ENCODE measurements around the gene PRKCE. TPM values are rescaled to one million over a fixed set of nuclear protein-coding genes. Genes with fewer than 3 reads are reported as not detected.

PRKCE gene
- total RNA-seq, 1 donor from 2014 or later = 30.5 TPM

DNA sequence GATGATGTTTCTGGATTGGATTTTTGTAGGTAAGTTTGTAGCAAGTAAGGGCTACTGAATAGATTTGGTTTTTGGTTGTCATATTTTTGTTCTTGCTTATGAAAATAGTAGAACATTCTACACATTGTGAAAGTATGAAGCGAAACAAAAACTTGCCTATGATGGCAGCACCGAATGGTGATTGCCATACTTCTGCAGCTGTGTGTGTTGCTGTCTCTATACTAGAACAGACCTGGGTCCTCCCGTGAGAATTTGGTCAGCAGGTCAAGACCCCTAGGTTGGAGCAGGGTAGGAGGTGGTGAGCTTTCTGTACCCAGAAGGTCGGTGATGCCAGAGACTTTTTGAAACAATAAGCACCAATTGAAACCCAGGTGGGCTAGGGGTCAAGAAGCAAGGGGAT lies 322.6 kb downstream of the PRKCE start:
- ATAC-seq = peak; percentile 22
- intact Hi-C loops (cut with DNase I) = no loop called here
- DNase-seq (ENCODE audit: low spot score) = no peak

DNA sequence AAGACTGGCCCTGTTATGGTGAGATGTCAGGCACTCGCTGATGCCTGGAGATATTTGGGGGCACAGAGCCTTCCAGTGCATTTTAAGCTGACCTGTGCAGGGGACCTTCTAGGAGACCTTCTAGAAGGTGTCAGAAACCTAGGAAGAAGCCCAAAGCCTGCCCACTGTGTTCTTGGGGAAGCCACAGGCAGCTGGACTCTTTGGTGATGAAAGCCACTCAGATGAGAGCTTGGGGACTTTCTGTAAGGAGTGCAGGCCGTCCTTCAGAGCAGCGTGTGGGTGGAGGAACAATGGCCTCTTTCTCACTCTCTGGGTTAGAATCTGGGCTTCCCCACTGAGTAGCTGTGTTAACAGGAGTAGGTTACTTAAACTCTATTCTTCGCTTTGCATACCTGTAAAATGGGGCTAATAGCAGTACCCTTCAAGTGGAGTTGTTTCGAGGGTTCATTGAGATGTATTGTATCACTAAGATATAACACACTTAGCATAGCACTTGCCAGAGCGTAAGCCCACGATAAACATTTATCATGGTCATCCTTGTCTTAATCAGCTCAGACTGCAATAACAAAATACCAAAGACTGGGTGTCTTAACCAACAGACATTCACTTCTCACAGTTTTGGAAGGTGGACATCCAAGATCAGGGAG lies 323.4 kb downstream of the PRKCE start:
- ATAC-seq = peak; percentile 76
- intact Hi-C loops (cut with DNase I) = no loop called here
- no peak for DNase-seq (ENCODE audit: low spot score)

DNA sequence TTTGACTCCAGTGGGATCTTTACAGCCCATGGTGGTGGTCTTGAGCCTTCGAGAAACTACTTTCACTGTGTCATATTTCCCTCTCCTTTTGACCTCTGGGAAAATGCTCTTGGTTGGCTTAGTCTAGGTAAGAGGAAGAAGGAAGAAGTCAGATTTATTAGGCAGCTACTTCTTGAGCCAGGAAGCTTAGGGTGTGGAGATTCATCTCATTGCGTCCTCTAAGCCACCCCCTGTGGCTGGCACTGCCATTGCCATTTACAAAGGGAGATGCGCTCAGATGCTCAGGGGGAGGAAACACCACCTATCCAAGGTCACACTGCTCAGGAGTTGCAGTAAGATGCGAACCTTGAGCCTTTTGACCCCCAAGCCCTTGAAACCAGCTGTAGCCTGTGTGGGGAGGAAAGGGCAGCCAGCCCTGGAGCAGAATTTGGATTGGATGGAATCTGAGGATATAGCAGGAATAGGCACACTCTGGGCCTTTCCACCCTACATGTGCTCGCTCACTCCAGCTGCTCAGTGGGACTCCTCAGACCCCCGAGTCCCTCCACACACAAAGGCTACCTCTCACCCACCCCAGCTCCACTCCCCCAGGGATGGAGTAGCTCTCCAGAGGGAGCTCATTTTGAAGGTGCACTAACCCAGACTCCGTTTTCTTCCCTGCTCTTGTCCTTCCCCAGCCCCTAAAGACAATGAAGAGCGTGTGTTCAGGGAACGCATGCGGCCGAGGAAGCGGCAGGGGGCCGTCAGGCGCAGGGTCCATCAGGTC lies 324.5 kb downstream of the PRKCE start:
- intact Hi-C loops (cut with DNase I) = no loop called here
- DNase-seq (ENCODE audit: low spot score) = no peak

DNA sequence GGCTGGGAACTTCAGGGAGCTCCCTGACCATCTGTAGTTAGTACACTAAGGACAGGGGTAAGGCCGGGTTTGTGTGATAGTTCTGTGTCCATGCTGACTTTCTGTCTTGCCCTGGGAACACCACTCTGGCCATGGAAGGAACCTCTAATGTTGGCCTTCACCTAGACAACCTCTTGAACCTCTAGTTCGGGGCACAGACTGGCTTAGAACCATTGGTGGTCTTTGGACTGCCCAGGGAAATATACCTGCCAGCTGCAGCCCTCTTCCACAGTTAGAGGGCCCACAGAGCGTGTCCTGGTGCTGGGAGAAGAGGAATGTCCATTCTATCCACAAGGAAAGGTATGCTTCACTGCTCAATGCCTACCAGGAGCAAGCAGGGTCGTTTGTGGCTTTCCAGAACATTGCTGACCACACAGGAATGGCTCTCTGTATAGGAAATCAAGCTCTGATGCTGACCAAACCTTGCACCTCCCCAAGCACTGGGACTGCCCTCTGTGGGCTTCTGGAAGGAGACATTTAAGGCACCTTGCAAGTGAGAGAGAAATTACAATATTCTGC lies 326.9 kb downstream of the PRKCE start:
- DNase-seq (ENCODE audit: low spot score) (no peak), ATAC-seq (no peak)
- intact Hi-C loops (cut with DNase I) = no loop called here

More for the DNA sequence above, 324.5 kb downstream of the PRKCE start:
- ATAC-seq = no peak

DNA sequence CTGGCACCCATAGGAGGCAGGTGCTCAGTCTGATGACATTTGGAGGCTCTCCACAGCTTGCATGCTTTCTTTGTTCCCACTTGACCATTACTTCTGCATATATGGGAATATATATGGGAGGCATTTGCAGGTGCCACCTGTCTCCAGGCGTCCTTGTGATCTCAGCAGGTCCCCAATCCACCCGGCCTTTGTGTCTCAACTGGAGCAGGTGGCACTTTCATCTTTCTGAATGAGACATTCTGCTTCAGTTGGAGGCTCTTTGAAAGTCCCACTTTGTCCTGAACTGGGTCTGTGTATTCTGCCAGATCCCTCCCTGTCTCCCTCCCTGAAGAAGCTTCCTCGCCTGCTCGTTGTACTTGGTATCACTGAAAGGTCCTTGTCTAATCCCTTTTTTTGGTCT lies 327.6 kb downstream of the PRKCE start:
- ATAC-seq = no peak
- intact Hi-C loops (cut with DNase I) = no loop called here
- DNase-seq (ENCODE audit: low spot score) = no peak

DNA sequence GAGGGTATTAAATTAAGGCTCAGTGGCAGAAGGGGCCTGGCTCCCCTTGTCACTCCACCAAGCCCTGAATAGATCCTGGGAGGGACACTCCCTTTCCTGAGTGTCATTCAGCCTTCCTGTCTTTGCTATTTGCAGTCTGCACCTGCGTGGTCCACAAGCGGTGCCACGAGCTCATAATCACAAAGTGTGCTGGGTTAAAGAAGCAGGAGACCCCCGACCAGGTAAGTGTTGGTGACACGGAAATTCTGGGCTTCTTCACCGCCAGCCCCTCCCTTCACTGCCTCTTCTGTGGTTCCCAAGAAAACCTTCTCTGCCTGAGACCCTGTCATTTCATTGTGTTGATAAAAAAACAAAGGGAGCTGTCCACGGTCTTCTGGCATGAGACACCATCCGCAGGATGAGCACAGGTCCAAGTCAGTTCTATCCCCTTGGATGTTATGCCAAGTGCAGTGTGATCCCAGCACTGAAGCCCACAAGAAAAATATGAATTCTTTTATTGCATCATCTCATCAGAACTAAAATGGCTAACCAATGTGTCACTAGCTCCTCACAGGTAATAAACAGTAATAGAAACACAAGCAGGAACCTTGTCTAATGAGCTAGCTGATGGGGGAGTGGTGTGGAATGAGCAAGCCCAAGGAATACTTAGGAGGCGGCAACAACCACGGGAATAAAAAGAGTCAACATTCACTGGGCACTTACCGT lies 328.8 kb downstream of the PRKCE start:
- no peak for DNase-seq (ENCODE audit: low spot score)
- intact Hi-C loops (cut with DNase I) = no loop called here
- no peak for ATAC-seq

DNA sequence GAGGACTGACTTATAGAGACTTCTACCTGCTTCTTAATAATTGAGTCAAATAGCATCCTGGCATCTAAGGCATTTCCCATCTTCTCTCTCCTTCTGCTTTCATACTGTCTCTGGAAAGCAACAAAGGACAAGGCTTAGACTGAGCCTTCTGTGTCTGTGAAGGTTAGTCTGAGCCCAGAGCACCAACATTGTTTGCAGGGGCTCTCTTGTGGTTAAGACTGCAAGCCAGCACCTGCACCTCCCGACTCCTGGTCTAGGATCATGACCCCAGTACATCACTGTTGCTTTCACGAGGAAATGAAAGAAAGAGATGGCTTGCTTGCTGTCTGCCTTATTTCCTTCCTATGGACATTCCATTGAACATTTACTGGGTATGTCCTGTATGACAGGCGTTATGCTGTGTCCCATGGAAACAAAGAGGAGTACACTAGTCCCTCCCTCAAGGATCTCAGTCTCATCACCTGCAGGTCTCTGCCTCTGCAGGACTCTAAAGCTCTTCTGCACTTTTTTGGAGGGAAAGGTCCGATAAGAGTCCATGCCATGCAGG lies 330.0 kb downstream of the PRKCE start:
- DNase-seq (ENCODE audit: low spot score) (no peak), ATAC-seq (no peak)
- intact Hi-C loops (cut with DNase I) = no loop called here

DNA sequence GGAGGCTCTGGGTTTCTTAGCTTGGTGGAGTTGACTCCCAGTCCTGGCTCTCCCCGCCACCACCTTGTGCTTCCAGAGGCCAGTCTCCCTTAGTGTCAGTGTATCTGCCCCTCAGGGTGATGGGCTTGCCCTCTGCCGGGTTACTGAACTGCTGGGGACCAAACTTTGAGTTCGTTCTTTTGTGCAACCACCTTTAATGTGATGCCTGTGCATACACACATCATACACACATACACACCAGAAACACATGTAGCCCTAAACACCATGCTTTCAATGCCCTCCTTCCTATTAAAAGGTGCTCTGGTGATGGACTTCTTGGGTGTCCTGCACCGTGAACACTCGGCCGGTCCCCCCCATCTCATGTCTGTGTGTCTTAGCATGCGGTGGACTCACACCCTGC lies 330.6 kb downstream of the PRKCE start:
- ATAC-seq (no peak), DNase-seq (ENCODE audit: low spot score) (no peak)
- intact Hi-C loops (cut with DNase I) = no loop called here

DNA sequence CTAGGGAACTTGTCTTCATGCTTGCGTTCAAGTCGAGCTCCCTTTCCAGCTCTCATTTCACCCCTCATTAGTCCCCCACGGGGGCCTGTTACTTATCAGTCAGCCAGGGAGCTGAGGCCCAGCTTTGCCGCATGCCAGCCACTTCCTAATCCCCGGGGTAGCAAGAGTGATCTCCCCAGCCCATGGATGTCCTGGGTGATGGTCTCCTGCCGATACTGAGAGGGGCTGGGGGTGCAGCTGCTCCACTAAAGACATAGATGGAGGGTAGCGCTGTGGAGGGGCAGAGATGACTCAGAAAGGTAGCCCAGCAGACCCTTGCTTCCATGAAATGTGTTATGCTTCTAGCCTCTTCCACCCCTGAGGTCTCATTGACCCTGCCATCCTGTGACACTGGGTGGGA lies 331.7 kb downstream of the PRKCE start:
- intact Hi-C loops (cut with DNase I) = no loop called here
- no peak for ATAC-seq
- no peak for DNase-seq (ENCODE audit: low spot score)

DNA sequence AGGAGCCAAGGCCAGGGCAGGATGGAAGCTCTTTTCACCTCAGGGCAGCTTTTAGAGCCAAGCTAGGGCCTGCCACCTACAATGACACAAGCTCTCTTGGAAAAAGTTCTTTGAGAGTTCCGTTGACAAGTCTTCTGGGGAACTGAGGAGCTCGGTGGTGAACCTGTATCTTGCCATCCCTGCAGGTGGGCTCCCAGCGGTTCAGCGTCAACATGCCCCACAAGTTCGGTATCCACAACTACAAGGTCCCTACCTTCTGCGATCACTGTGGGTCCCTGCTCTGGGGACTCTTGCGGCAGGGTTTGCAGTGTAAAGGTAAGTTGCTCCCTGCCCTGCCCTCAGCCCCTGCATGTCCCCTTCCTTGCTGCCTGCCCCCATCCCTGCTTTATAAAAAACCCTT lies 332.9 kb downstream of the PRKCE start:
- DNase-seq (ENCODE audit: low spot score) = no peak
- no peak for ATAC-seq
- intact Hi-C loops (cut with DNase I) = no loop called here

DNA sequence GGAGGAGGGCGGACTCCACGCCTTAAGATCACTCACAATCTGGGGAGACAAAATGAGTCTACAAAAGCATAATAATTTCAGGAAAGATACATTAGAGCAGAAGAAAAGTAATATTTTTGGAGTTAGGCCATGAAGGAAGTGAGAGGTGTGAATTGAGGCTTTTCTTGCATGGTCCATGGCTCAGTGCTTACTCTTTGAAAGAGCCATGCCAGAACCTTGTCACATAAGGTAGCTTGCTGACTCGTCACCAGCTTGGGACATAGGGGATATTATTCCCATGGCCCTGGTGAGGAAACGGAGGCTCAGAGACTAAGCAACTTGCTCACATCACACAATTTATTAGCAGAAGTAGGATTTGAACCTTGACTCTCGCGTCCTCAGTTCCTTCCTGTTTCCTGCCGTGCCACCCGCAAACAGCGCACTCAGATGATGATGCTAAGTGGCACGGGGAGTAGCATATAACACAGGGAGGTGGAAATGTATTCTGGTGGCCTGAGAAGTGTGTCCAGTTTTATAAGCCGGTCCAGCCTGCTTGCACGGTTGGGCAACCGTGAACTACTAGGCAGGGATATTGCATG lies 333.5 kb downstream of the PRKCE start:
- intact Hi-C loops (cut with DNase I) = no loop called here
- no peak for DNase-seq (ENCODE audit: low spot score)
- ATAC-seq = no peak

DNA sequence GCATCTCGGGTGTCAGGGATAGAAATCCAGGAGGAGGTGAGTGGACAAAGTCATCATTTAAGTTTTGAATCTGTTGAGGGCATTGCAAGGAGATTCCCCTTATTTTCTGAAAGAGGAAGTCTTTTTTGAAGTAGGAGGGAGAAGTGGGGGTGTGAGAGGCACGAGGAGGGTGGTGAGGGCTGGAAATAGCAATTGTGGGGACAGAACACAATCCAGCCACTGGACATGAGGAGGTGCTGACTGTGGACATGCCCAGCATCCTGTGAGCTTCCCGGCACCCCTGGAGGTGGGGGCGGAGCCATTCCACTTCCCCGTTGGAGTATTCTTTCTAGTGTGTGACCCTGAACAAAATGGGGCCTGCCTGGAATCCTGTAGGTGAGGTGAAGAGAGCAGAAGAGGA lies 335.0 kb downstream of the PRKCE start:
- ATAC-seq (peak; percentile 62), DNase-seq (ENCODE audit: low spot score) (no peak)

DNA sequence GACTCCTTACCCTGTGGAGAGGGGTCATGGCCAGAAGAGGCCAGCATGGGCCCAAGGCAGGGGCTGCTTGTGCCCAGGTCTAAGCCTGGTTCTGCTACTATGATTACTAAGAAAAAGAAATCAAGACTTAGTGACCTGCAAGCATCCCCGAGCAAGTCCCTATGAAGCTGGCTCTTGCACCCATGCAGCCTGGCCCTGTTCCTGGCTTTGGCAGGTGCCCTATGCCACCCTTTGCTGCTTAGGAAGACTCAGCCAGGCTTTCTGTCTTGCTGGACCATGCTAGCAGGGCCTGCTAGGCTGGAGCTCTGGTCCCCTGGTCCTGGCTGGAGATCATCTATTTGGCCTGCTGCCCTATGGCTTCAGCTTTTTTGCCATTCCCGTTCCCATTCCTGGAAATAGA lies 336.4 kb downstream of the PRKCE start:
- no peak for DNase-seq (ENCODE audit: low spot score)
- intact Hi-C loops (cut with DNase I) = no loop called here
- ATAC-seq = no peak

More for the DNA sequence above, 335.0 kb downstream of the PRKCE start:
- intact Hi-C loops (cut with DNase I) = no loop called here

DNA sequence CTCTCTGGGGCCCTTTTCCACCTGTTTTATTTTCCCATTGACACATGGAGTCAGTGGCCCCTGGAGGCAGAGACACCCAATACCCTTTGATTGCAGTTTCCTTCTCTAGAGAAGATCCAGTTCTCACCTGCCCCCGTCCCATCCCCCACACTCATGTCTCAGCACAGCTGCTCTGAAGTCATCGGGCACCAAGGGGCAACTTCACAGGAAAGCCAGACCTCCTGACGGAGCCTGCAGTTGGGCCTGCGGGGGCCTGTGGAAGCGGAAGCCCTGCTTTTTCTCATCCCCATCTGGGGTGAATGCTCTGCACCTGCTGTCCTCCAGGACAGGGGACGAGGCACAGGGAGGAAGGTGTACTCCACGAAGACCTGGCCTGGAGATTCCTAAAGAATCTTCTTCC lies 337.4 kb downstream of the PRKCE start:
- intact Hi-C loops (cut with DNase I) = no loop called here
- DNase-seq (ENCODE audit: low spot score) (no peak), ATAC-seq (no peak)

DNA sequence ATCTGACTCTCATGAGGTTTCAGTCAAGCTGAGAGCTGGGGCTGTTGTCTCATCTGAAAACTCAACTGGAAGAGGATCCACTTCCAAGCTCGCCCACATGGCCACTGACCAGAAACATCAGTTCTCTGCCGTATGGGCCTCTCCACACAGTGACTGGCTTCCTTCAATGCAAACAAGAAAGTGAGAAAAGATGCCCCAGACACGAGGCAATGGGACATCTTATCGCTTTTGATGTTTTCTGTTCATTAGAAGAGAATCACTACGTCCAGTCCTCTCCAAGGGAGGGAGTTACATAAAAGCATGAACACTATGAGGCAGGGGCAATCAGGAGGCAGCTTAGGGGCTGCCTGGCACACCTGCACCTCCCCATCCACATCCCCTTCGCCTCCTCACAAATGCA lies 338.7 kb downstream of the PRKCE start:
- ATAC-seq = no peak
- intact Hi-C loops (cut with DNase I) = loop anchor here (5.0 kb wide), 1 partner anchor 607 kb away; no protein-coding TSS in a partner anchor

DNA sequence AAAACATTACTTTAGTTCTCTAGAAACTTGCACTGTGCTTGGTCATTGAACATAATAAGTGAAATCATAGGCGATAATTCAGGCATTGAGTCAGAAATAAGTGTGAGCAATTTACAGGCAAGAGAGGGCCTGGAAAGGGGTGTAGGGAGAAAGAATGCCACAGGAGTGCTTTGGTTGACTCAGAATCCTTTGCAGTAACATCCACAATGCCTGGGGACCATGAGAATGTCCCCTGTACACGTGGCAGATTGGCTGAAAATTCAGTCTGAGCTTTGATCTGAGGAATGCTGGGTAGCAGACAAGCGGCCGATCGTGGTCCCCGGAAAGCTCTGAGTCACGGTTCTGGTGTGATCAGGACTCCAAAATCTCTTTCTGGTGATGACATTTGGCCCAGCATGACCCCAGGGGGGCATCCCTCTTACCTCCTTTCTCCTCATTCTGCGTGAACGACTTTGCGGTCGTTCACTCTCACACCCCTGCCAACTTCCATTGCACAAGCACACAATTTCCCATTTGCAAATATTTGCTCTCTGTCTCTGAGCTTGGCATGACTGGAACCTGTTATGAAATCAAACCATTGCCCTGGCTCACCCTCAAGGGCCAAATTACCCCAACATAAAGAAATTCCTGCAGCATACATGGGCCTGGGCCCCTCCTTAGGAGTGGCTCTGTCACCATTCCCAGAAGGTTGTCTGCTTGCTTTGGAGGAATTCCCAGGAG lies 340.7 kb downstream of the PRKCE start:
- no peak for DNase-seq (ENCODE audit: low spot score)
- intact Hi-C loops (cut with DNase I) = loop anchor here (5.0 kb wide), 1 partner anchor 605 kb away; no protein-coding TSS in a partner anchor
- ATAC-seq = peak; percentile 79

More for the DNA sequence above, 338.7 kb downstream of the PRKCE start:
- DNase-seq (ENCODE audit: low spot score) = no peak

DNA sequence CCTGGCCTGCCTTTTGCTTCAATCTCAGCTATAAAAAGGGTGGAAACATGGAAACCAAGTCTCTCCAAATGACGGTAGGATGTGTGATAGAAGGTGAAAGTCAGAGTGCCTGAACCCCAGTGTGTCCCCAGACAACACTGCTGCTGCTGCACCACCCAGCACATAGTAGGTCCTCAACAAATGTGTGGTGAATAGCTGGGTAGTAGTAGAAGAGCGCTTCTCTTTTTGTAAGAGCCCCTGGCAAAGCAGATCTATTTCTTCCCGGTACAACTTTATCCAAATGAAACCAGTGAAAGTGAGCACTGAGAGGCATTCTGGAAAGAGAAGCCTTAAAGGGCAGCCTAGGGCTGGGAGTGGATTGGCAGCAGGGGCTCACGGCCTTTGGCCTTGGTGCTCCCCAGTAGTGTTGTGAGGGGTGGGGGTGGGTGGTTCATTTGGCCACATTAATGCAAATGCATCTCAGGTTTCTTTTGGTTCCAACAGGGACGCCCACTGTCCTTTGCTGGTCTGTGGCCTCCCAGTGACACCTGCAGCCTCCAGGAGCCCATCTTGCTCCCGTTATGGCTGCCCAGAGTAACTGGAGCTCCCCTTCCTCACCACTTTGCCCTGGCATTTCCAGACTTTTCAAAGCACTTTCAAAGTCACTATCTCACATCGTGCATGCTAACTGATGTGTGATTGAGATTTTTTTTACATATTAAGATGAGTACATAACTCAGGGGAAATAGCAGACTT lies 341.4 kb downstream of the PRKCE start:
- DNase-seq (ENCODE audit: low spot score) (no peak), ATAC-seq (peak; percentile 33)
- intact Hi-C loops (cut with DNase I) = loop anchor here (5.0 kb wide), 1 partner anchor 604 kb away; no protein-coding TSS in a partner anchor

All from sciatic nerve (tissue), 2 donors.